ENCODE results near the gene KIF3A. TPM values are rescaled to one million over a fixed set of nuclear protein-coding genes. Genes with fewer than 3 reads are reported as not detected.

KIF3A gene
- total and polyA plus RNA-seq, 3 donors from 2014 or later, result 23.2 to 38.6 (median 30.8) TPM

GRCh38 chr5:132761321-132762240 is 24.2 kb upstream of the KIF3A start:
- intact Hi-C loops (cut with DNase I; ENCODE audit: low total_unique reads), result no loop called here
- H3K27me3 ChIP-seq, result no peaks in the 10 kb centered on the region
- no peaks in the 10 kb centered on the region for H3K4me1 ChIP-seq
- H3K9me3 ChIP-seq, result no peaks in the 10 kb centered on the region
- H3K36me3 ChIP-seq (ENCODE audit: low read depth, missing control alignments), result no peaks in the 10 kb centered on the region
- 93 to 96% methylated on average over 3 to 22 of the region's 22 CpGs for WGBS, 2 donors
- TF ChIP-seq CTCF (IDR thresholded peaks at IDR 0.05), result no peak
- no peak for TF ChIP-seq POLR2A (IDR thresholded peaks at IDR 0.05)
- H3K27ac ChIP-seq, result no peak overlapping the region
- H3K4me3 ChIP-seq, result no peak overlapping the region
- peak; percentile 8 for DNase-seq

GRCh38 chr5:132760601-132761317 is 23.4 kb upstream of the KIF3A start:
- 96 to 98% methylated on average over 21 of the region's 21 CpGs for WGBS, 2 donors
- intact Hi-C loops (cut with DNase I; ENCODE audit: low total_unique reads), result no loop called here
- Histone ChIP-seq H3K9me3 (no peaks in the 10 kb centered on the region), H3K4me3 (no peak overlapping the region), H3K4me1 (no peaks in the 10 kb centered on the region), H3K36me3 (ENCODE audit: low read depth, missing control alignments) (no peaks in the 10 kb centered on the region), H3K27me3 (no peaks in the 10 kb centered on the region), H3K27ac (no peak overlapping the region)
- DNase-seq, result peak; percentile 8
- TF ChIP-seq CTCF (IDR thresholded peaks at IDR 0.05), result no peak
- no peak for TF ChIP-seq POLR2A (IDR thresholded peaks at IDR 0.05)

- Histone ChIP-seq H3K27ac (no peak overlapping the region), H3K9me3 (no peaks in the 10 kb centered on the region), H3K27me3 (no peaks in the 10 kb centered on the region), H3K4me3 (no peak overlapping the region), H3K36me3 (ENCODE audit: low read depth, missing control alignments) (no peaks in the 10 kb centered on the region), H3K4me1 (no peaks in the 10 kb centered on the region)
- 91 to 95% methylated on average over 12 of the region's 12 CpGs for WGBS, 2 donors
- intact Hi-C loops (cut with DNase I; ENCODE audit: low total_unique reads), result no loop called here
- peak; percentile 6 for DNase-seq
- TF ChIP-seq POLR2A (IDR thresholded peaks at IDR 0.05), result no peak
- no peak for TF ChIP-seq CTCF (IDR thresholded peaks at IDR 0.05)
Measured at GRCh38 chr5:132760049-132760420, 22.7 kb upstream of the KIF3A start.

GRCh38 chr5:132759114-132760048 is 22.0 kb upstream of the KIF3A start:
- no peak overlapping the region for H3K27ac ChIP-seq
- H3K4me1 ChIP-seq, result no peaks in the 10 kb centered on the region
- H3K4me3 ChIP-seq, result no peak overlapping the region
- no peaks in the 10 kb centered on the region for H3K36me3 ChIP-seq (ENCODE audit: low read depth, missing control alignments)
- TF ChIP-seq POLR2A (IDR thresholded peaks at IDR 0.05) (no peak), CTCF (IDR thresholded peaks at IDR 0.05) (no peak)
- H3K27me3 ChIP-seq, result no peaks in the 10 kb centered on the region
- intact Hi-C loops (cut with DNase I; ENCODE audit: low total_unique reads), result no loop called here
- peak; percentile 9 for DNase-seq
- no peaks in the 10 kb centered on the region for H3K9me3 ChIP-seq
- WGBS, 2 donors, result 93 to 96% methylated on average over 13 of the region's 13 CpGs

All from testis (tissue), 3 donors.